ENCODE data around the gene SPTBN4.
"Not testable (repeated sequence)": the region's sequence is repeated elsewhere in the genome, so short reads cannot be mapped to it uniquely, and the experiment has no call there.

Gene SPTBN4

GRCh38 chr19:40466985-40467734 lies at the start of gene SPTBN4:
Gene SPTBN4 (plus strand): TSS chr19:40467001. CDS start chr19:40472622, 5,621 bp downstream.
- DNase-seq (ENCODE audit: low read depth in 2 of 3, low spot score in 2 of 3) = no peak

DNA sequence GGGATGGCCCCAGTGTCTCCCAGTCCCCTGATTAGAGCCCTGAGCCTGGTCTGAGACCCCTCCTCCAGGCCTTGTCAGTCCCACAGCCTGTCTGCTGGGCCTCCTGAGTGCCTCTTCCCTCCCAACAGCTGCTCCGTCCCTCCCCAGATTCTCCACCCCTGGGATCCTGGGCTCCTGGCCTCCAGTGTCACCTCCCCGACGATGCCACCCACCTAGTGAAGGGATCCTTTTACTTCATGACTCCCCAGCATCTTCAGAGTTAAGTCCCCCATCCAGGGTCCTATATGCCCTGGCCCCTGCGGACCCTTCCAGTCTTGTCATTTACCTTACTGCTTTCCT lies 49.2 kb upstream of the SPTBN4 start:
- no peak for DNase-seq (ENCODE audit: low read depth in 2 of 3, low spot score in 2 of 3)

DNA sequence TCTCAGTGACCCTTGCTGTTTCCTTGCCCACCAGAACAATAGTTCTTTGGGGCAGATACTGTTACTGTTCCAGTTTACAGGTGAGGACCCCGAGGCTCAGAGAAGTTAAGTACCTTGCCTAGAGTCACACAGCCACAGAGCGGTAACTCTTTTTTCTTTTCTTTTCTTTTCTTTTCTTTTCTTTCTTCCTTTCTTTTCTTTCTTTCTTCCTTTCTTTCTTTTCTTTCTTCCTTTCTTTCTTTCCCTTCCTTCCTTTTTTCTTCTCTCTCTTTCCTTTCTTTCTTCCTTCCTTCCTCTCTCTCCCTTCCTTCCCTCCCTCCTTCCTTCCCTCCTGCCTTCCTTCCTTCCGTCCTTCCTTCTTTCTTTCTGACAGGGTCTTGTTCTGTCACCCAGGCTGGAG lies 48.8 kb upstream of the SPTBN4 start:
- DNase-seq (ENCODE audit: low read depth in 2 of 3, low spot score in 2 of 3) = no peak

DNA sequence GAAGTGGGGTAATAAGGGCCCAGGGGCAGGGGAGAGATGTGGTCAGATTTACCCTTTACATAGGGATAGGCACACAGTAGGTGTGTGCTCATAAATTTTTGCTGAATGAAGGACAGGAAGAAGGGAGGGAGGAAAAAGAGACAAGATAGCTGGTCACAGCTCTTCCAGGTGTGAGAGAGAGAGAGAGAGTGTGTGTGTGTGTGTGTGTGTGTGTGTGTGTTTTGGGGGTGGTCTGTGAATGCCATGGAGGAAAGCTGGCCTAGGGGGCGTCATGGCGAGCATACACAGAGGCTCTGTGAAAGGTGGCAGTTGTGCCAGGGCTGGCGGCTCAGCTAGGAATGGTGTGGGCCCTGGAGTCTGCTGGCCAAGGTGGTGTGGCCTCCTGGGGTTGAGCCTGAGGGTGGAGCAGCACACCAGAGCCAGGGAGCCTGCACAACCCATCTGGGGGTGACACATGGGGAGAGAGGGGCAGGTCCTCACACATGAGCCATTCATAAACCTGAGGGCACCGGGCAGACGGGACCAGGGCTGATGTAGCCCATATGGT lies 47.7 kb upstream of the SPTBN4 start:
- no peak for DNase-seq (ENCODE audit: low read depth in 2 of 3, low spot score in 2 of 3)

DNA sequence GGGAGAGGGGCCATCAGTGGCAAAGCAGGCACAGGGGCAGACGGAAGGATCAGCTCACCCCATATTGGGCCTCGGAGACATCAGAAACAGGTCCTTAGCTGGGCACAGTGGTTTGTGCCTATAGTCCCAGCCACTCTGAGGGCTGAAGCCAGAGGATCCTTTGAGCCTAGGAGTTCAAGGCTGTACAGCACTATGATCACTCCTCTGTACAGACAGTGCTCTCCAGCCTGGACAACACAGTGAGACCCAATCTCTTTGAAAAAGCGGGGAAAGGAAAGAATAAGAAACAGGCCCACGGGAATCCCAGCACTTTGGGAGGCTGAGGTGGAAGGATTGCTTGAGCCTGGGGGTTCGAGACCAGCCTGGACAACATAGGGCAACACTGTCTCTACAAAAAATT lies 47.0 kb upstream of the SPTBN4 start:
- DNase-seq (ENCODE audit: low read depth in 2 of 3, low spot score in 2 of 3) = no peak

- DNase-seq (ENCODE audit: low read depth in 2 of 3, low spot score in 2 of 3) = no peak
Observed at GRCh38 chr19:40420451-40420765, 46.4 kb upstream of the SPTBN4 start.

DNA sequence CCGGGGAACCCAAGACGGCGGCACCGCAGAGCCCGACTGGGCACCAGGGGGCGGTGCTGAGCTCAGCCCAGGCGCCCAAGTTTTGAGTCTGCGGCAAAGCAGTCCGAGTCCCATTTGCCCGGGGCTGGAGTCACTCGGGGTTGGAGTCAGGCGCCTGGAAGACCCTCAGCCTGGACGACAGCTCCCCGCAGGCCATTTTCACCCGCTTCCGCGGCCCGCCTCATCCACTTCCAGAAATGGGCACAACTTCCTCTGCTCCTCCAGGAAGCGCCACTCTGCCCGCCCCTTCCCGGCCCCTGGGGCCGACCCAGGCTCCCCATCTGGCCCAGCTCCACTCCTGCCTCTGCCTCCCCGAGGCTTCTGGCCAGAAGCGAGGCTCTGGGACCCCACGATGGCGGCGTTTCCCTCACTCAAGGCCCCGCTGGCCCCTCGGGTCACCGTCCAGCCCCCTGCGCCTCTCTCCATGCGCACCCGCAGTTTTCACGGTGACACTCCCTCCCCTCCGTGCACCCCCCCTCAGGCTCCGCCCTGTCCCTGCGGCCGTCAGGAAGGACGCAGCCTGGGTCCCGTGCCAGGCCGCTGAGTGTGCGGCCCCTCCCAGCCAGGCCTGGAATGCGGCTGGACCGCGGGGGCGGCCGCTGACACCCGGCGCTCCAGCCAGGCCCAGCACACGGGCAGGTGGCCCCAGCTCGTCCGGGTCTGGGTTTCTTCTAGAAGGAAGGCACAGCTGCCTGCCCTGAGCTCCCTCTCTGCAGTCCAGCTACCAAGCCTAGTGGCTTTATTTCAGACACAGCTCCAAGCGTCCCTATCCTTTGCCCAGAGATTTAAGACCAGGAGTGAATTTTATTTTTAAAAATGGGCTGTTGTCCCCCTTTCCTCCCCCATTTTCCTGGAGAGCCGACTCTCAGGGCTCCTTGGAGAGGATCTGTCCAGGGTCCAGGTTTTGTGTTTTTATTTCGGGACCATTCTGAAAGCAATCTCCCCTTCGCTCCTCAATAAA lies 45.7 kb upstream of the SPTBN4 start:
- peak in 2 of 3 experiments; percentile 49 to 54 for DNase-seq (ENCODE audit: low read depth in 2 of 3, low spot score in 2 of 3)

DNA sequence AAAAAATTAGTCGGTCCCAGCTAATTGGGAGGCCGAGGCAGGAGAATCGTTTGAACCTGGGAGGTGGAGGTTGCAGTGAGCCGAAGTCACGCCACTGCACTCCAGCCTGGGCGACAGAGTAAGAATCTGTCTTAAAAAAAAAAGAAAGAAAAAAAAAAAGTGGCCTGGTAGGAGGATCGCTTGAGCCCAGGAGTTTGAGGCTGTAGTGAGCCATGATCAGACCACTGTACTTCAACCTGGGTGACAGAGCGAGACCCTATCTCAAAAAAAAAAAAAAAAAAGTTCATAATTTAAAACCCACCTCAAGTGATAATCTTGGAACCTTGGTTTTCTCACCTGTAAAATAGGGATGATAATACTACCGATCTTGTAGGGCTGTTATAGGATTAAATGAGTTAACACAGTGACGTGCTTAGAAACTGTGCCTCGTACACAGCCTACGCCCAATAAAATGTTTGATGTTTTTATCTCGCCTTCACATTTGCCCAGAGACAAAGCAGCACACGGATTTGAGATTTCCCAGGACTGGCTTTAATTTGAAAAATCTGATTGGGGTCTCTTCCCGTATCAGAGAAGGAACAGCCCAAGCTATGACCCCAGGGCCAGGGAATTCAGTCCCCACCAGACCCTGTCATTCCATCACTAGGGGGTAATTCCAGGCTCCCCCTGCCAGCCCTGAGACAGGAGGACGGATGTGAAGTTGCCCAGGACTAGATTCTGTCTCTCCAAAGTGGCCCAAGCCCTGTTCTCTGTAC lies 44.6 kb upstream of the SPTBN4 start:
- DNase-seq (ENCODE audit: low read depth in 2 of 3, low spot score in 2 of 3) = no peak

- DNase-seq (ENCODE audit: low read depth in 2 of 3, low spot score in 2 of 3) = no peak
Observed at GRCh38 chr19:40422748-40423566, 43.8 kb upstream of the SPTBN4 start.

DNA sequence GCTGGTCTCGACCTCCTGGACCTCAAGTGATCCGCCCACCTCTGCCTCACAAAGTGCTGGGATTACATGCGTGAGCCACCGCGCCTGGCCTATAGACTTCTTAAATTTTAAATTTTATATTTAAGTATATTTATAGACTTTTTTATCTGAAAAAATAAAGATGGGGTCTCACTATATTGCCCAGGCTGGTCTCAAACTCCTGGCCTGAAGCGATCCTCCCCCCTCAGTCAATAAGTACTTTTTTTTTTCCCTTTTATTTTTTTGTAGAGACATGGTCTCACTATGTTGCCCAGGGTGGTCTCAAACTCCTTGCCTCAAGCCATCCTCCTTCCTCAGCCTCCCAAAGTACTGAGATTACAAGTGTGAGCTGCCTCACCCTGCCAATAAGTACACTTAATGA lies 42.9 kb upstream of the SPTBN4 start:
- DNase-seq (ENCODE audit: low read depth in 2 of 3, low spot score in 2 of 3) = no peak

- DNase-seq (ENCODE audit: low read depth in 2 of 3, low spot score in 2 of 3) = no peak
Observed at GRCh38 chr19:40424637-40425449, 42.0 kb upstream of the SPTBN4 start.

GRCh38 chr19:40425450-40426287 lies 41.1 kb upstream of the SPTBN4 start, which contains the start of gene SERTAD1:
Gene SERTAD1 (minus strand): TSS chr19:40425992. CDS start chr19:40423546, 2,446 bp downstream.
- DNase-seq (ENCODE audit: low read depth in 2 of 3, low spot score in 2 of 3) = peak; percentile 98 to 99 (median 99)

DNA sequence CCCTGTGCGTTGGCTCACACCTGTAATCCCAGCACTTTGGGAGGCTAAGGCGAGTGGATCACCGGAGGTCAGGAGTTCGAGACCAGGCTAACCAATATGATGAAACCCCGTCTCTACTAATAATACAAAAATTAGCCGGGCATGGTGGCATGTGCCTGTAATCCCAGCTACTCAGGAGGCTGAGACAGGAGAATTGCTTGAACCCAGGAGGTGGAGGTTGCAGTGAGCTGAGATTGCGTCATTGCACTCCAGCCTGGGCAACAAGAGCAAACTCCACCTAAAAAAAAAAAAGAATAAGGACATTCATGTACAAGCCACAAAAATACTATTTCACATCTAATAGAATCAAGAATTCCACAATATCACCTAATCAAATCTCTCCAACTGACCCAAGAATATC lies 38.6 kb upstream of the SPTBN4 start:
- DNase-seq (ENCODE audit: low read depth in 2 of 3, low spot score in 2 of 3) = not testable (repeated sequence)

DNA sequence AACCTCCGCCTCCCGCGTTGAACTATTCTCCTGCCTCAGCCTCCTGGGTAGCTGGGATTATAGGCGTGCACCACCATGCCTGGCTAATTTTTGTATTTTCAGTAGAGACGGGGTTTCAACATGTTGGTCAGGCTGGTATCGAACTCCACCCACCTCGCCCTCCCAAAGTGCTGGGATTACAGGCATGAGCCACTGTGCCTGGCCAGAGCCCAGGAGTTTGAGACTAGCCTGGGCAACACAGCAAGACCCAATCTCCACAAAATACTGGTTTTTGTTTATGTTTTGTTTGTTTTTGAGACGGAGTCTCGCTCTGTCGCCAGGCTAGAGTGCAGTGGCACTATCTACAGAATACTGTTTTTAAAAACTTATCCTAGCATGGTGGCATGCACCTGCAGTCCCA lies 36.6 kb upstream of the SPTBN4 start:
- not testable (repeated sequence) for DNase-seq (ENCODE audit: low read depth in 2 of 3, low spot score in 2 of 3)

- no peak for DNase-seq (ENCODE audit: low read depth in 2 of 3, low spot score in 2 of 3)
Observed at GRCh38 chr19:40431698-40432097, 35.1 kb upstream of the SPTBN4 start.

DNA sequence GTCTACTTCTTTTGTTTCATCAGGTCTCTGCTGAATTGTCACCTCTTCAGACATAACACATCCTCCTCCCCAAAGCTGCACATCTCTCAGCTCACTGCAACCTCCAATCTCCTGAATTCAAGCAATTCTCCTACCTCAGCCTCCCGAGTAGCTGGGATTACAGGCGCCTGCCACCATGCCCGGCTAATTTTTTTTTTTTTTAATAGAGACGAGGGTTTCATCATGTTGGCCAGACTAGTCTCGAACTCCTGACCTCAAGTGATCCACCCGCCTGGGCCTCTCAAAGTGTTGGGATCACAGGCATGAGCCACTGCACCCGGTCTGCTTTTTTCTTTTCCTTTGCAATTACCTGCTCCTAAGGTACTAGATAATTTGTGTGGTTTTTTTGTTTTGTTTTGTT lies 34.0 kb upstream of the SPTBN4 start:
- not testable (repeated sequence) for DNase-seq (ENCODE audit: low read depth in 2 of 3, low spot score in 2 of 3)

GRCh38 chr19:40433391-40434216 lies 33.2 kb upstream of the SPTBN4 start:
- peak in 1 of 3 experiments; percentile 38 for DNase-seq (ENCODE audit: low read depth in 2 of 3, low spot score in 2 of 3)

DNA sequence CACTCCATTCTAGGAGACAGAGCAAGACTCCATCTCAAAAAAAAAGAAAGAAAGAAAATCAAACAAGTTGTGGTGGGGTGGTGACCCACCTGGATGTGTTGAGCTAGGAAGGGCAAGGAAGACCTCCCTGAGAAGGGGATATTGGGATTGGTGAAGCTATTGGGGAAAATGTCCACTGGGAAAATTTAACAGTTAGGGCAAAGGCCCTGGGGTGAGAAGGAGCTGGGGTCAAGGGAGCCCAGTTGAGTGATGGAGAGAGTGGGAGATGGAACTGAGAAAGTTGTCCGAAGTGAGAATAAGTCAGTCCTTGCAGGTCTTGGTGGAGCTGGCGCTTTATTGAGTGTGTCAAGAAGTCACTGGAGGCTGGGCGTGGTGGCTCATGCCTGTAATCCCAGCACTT lies 28.5 kb upstream of the SPTBN4 start:
- no peak for DNase-seq (ENCODE audit: low read depth in 2 of 3, low spot score in 2 of 3)

All from activated CD8-positive, alpha-beta memory T cell treated with anti-CD3 and anti-CD28 coated beads for 48 hours (primary cell).